SK-N-SH treated with all-trans-retinoic acid at 6 μM for 48 hours (cell line): ENCODE measurements around the gene FCGR3A.

Experiments used
- ARNTL ChIP-seq: fragments of 450-650 bp; formaldehyde crosslinking; IDR thresholded peaks from 2 replicates; pipeline ENCODE4 v1.5.0; 2020; ENCODE audit warnings: low read depth, mild to moderate bottlenecking, moderate library complexity, borderline replicate concordance
- BACH2 ChIP-seq: fragments of 250-450 bp; sonication (Bioruptor Pico); IDR thresholded peaks from 2 replicates; pipeline ENCODE4 v1.9.0; 2021; ENCODE audit warnings: mild to moderate bottlenecking, borderline replicate concordance
- GLIS3 ChIP-seq: fragments of 250-450 bp; sonication (Bioruptor Pico); IDR thresholded peaks from 2 replicates; pipeline ENCODE4 v1.5.0; 2020; ENCODE audit warnings: mild to moderate bottlenecking, moderate library complexity
- PPARA ChIP-seq: fragments of 250-450 bp; sonication (Bioruptor Pico); IDR thresholded peaks from 2 replicates; pipeline ENCODE4 v1.5.0; 2020; ENCODE audit warnings: mild to moderate bottlenecking, borderline replicate concordance
- RARB ChIP-seq: fragments of 250-450 bp; sonication (Bioruptor Pico); IDR thresholded peaks from 2 replicates; pipeline ENCODE4 v1.8.0; 2021; ENCODE audit warnings: mild to moderate bottlenecking, moderate library complexity
- TCF4 ChIP-seq: fragments of 250-450 bp; sonication (Bioruptor Pico); IDR thresholded peaks from 2 replicates; pipeline ENCODE4 v1.8.0; 2021; ENCODE audit warnings: mild to moderate bottlenecking, moderate library complexity, borderline replicate concordance
- ZFP3 ChIP-seq: fragments of 250-450 bp; sonication (Bioruptor Pico); IDR thresholded peaks from 2 replicates; pipeline ENCODE4 v1.5.0; 2020; ENCODE audit warnings: mild to moderate bottlenecking, moderate library complexity
- ZFP30 ChIP-seq: fragments of 450-650 bp; formaldehyde crosslinking; IDR thresholded peaks from 2 replicates; pipeline ENCODE4 v1.5.0; 2022; ENCODE audit warnings: mild to moderate bottlenecking, moderate library complexity
- ZNF8 ChIP-seq: fragments of 450-650 bp; formaldehyde crosslinking; IDR thresholded peaks from 2 replicates; pipeline ENCODE4 v1.5.0; 2020; ENCODE audit warnings: mild to moderate bottlenecking, moderate library complexity
- TF ChIP-seq, protein P1 (sequence below): fragments of 250-450 bp; sonication (Bioruptor Pico); IDR thresholded peaks from 2 replicates; pipeline ENCODE4 v1.8.0; 2020; ENCODE audit warnings: mild to moderate bottlenecking, moderate library complexity, borderline replicate concordance
- TF ChIP-seq, protein P2 (sequence below): fragments of 250-450 bp; sonication (Bioruptor Pico); IDR thresholded peaks from 2 replicates; pipeline ENCODE4 v1.5.1; 2020; ENCODE audit warnings: low read depth, mild to moderate bottlenecking, moderate library complexity

DNA sequence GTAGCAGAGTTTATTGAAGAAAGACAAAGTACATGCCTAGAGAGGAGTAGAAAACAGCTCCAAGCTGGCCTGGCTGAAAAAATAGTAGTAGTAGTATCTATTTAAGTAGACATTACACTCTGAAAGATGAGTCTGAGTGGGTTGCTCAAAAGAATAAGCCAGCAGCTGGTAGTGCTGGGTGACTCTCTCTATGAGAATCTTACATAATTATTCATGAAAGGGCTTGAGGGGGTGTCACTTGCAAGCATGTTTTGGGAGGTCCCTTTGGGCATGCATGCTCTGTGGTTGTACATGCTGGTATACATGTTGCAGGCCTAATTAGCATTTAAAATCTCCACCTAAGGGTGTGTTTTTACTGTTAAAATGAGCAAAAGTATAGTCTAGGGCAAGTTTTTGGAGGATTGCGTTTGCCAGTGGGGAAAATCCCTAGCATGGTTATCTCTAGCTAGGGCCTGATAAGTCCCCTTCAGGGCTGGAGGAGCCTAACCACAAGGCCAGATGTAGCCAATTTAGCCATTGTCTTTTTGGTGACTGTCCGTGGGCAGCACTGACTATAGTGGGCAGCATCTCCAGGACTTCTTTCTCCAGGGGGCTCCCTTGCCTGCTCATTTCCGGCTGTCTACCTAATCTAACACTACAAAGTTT lies 55.4 kb downstream of the FCGR3A start:
- TF ChIP-seq, protein P1, sequence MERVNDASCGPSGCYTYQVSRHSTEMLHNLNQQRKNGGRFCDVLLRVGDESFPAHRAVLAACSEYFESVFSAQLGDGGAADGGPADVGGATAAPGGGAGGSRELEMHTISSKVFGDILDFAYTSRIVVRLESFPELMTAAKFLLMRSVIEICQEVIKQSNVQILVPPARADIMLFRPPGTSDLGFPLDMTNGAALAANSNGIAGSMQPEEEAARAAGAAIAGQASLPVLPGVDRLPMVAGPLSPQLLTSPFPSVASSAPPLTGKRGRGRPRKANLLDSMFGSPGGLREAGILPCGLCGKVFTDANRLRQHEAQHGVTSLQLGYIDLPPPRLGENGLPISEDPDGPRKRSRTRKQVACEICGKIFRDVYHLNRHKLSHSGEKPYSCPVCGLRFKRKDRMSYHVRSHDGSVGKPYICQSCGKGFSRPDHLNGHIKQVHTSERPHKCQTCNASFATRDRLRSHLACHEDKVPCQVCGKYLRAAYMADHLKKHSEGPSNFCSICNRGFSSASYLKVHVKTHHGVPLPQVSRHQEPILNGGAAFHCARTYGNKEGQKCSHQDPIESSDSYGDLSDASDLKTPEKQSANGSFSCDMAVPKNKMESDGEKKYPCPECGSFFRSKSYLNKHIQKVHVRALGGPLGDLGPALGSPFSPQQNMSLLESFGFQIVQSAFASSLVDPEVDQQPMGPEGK (CRISPR knock-in tag): no peak
- TF ChIP-seq, protein P2, sequence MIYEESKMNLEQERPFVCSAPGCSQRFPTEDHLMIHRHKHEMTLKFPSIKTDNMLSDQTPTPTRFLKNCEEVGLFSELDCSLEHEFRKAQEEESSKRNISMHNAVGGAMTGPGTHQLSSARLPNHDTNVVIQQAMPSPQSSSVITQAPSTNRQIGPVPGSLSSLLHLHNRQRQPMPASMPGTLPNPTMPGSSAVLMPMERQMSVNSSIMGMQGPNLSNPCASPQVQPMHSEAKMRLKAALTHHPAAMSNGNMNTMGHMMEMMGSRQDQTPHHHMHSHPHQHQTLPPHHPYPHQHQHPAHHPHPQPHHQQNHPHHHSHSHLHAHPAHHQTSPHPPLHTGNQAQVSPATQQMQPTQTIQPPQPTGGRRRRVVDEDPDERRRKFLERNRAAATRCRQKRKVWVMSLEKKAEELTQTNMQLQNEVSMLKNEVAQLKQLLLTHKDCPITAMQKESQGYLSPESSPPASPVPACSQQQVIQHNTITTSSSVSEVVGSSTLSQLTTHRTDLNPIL (CRISPR knock-in tag): no peak
- TF ChIP-seq ZFP30 (CRISPR knock-in tag) (no peak), ZFP3 (no peak), GLIS3 (CRISPR knock-in tag) (no peak), TCF4 (no peak), ZNF8 (CRISPR knock-in tag) (no peak), PPARA (CRISPR knock-in tag) (no peak), ARNTL (no peak), BACH2 (CRISPR knock-in tag) (no peak), RARB (CRISPR knock-in tag) (no peak)
